ENCODE data around the gene KRT85.

DNA sequence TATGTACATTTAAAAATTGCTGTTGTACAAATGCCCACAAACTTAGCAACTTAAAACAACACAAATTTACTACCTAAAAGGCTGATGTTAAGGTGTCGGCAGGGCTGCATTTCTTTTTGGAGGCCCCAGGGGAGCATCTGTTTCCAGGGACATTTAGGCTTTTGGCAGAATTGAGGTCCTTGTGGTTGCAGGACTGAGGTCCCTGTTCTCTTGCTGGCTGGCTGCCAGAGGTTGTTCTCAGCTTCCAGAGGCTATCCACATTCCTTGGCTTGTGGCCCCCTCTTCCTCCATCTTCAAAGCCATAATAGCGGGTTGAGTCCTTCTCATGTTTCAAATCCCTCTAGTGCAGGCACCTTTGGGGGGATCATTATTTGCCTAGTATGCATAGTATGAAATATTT, 23.7 kb downstream of the KRT85 start:
- no peak for TF ChIP-seq ZNF544 (tag by site-specific recombination; IDR thresholded peaks at IDR 0.05)
- no peak for TF ChIP-seq ZNF423 (tag by site-specific recombination; IDR thresholded peaks at IDR 0.05)
- TF ChIP-seq, protein P1, sequence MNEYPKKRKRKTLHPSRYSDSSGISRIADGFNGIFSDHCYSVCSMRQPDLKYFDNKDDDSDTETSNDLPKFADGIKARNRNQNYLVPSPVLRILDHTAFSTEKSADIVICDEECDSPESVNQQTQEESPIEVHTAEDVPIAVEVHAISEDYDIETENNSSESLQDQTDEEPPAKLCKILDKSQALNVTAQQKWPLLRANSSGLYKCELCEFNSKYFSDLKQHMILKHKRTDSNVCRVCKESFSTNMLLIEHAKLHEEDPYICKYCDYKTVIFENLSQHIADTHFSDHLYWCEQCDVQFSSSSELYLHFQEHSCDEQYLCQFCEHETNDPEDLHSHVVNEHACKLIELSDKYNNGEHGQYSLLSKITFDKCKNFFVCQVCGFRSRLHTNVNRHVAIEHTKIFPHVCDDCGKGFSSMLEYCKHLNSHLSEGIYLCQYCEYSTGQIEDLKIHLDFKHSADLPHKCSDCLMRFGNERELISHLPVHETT (tag by site-specific recombination; IDR thresholded peaks at IDR 0.05): no peak
- no peak for TF ChIP-seq ZNF24 (tag by site-specific recombination; IDR thresholded peaks at IDR 0.05)
- TF ChIP-seq, protein P2, sequence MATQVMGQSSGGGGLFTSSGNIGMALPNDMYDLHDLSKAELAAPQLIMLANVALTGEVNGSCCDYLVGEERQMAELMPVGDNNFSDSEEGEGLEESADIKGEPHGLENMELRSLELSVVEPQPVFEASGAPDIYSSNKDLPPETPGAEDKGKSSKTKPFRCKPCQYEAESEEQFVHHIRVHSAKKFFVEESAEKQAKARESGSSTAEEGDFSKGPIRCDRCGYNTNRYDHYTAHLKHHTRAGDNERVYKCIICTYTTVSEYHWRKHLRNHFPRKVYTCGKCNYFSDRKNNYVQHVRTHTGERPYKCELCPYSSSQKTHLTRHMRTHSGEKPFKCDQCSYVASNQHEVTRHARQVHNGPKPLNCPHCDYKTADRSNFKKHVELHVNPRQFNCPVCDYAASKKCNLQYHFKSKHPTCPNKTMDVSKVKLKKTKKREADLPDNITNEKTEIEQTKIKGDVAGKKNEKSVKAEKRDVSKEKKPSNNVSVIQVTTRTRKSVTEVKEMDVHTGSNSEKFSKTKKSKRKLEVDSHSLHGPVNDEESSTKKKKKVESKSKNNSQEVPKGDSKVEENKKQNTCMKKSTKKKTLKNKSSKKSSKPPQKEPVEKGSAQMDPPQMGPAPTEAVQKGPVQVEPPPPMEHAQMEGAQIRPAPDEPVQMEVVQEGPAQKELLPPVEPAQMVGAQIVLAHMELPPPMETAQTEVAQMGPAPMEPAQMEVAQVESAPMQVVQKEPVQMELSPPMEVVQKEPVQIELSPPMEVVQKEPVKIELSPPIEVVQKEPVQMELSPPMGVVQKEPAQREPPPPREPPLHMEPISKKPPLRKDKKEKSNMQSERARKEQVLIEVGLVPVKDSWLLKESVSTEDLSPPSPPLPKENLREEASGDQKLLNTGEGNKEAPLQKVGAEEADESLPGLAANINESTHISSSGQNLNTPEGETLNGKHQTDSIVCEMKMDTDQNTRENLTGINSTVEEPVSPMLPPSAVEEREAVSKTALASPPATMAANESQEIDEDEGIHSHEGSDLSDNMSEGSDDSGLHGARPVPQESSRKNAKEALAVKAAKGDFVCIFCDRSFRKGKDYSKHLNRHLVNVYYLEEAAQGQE (tag by site-specific recombination; IDR thresholded peaks at IDR 0.05): no peak
- TF ChIP-seq ZNF16 (tag by site-specific recombination; IDR thresholded peaks at IDR 0.05; ENCODE audit: low read depth): no peak
- TF ChIP-seq, protein P3, sequence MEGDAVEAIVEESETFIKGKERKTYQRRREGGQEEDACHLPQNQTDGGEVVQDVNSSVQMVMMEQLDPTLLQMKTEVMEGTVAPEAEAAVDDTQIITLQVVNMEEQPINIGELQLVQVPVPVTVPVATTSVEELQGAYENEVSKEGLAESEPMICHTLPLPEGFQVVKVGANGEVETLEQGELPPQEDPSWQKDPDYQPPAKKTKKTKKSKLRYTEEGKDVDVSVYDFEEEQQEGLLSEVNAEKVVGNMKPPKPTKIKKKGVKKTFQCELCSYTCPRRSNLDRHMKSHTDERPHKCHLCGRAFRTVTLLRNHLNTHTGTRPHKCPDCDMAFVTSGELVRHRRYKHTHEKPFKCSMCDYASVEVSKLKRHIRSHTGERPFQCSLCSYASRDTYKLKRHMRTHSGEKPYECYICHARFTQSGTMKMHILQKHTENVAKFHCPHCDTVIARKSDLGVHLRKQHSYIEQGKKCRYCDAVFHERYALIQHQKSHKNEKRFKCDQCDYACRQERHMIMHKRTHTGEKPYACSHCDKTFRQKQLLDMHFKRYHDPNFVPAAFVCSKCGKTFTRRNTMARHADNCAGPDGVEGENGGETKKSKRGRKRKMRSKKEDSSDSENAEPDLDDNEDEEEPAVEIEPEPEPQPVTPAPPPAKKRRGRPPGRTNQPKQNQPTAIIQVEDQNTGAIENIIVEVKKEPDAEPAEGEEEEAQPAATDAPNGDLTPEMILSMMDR (tag by site-specific recombination; IDR thresholded peaks at IDR 0.05): no peak
- TF ChIP-seq MZF1 (tag by site-specific recombination; IDR thresholded peaks at IDR 0.05; ENCODE audit: borderline replicate concordance): no peak
